Right forelimb (tissue), 1 donor: Measurements from ENCODE around the gene CENPM.

Experiments used
- DNase-seq: peaks from one replicate; pipeline ENCODE4 v3.0.0-alpha.2; 2018

The CENPM gene

DNA sequence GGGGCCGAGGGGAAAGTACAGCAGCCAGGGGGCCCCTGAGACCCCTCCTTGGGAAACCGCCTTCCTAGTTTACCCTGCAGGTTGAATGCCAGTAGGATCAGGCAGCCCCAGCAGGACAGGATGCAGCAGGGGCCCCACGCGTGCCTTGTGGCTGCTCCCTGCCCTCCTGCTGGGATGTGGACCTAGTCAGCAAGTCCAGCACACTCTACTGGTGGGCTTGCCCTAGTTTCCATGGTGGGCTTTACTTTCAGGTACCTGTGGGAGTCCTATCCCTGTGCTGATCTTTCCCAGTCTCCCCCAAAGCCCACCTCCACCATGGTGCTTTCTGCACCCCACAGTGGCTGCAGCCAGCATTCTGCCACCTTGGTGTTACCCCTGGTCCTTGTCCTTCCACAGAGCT lies 54.2 kb downstream of the CENPM start:
- no peak for DNase-seq

DNA sequence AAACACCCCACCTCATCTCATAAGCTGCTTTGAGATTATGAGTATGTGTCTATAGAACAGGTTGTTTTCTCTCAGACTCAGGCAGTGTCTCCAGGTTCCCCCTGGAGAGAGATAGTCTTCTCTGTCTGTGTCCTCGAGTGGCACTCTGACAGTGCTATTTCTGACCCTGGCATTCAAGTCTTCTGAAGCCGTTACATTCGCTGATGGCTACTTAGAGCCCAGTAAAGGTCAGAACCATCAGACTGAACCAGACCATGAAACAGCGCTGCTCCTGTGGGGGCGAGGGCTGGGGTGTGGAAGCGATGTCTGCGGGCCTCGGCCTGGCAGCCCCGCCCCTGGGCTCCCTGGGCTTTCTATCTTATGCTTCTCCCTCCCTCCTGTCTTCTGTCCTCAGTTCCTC lies 55.5 kb downstream of the CENPM start:
- no peak for DNase-seq
